ENCODE results near the gene CD2. TPM values are rescaled to one million over a fixed set of nuclear protein-coding genes. Genes with fewer than 3 reads are reported as not detected.

The CD2 gene
- total and polyA plus RNA-seq, 11 donors: 0.33 to 9.7 (median 0.61) TPM; not detected in 3

DNA sequence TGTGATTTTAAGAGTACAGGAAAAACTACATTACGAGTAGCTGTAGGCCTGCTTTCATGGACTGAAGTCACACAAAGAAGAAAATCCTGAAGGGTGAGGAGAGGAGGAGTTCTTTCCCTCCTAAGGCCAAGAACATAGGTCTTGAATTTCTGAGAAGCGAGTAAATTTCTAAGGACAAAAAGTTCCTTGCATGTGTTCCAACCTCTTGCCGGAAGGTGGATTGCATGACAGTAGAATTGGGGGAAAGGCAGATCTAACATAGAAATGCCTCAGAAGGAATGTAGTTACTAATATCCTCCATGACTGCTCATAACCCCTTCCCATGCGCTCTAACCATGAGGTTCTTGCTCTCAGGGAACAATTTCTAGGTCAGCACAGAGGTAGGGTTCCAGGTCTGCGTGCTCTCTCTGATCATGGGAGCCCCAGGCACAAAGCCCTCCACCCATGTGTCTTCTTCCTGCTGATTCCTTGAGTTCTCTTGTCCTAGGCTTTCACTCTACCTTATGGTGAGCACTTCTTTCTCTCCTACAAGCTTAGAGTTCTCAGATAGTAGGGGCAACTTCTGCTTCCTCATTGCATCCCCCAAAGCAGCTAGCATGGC, 13.7 kb downstream of the CD2 start:
- Histone ChIP-seq H3K27ac (peak overlapping the region in 1 of 12 donors; percentile 76), H3K36me3 (no peaks in the 10 kb centered on the region), H3K4me3 (no peak overlapping the region), H3K9me3 (no peaks in the 10 kb centered on the region), H3K27me3 (no peaks in the 10 kb centered on the region), H3K4me1 (peaks cover 0 to 66% (median 0%) of the 10 kb centered on the region in 12 donors)
- TF ChIP-seq CTCF (IDR thresholded peaks at IDR 0.05) (no peak), POLR2A (IDR thresholded peaks at IDR 0.05) (no peak)
- ATAC-seq (no peak), DNase-seq (no peak)
- 95 to 98% (median 96%) methylated on average over 5 of the region's 5 CpGs for WGBS, 4 donors
- intact Hi-C loops (cut with DNase I): loop anchor here in 1 of 10 donors (1.0 kb wide), 1 partner anchor 10 kb away; no protein-coding TSS in a partner anchor

- intact Hi-C loops (cut with DNase I): loop anchor here in 1 of 10 donors (1.0 kb wide), 1 partner anchor 10 kb away; no protein-coding TSS in a partner anchor
- Histone ChIP-seq H3K36me3 (no peaks in the 10 kb centered on the region), H3K4me3 (no peak overlapping the region), H3K27me3 (no peaks in the 10 kb centered on the region), H3K4me1 (peaks cover 0 to 59% (median 0%) of the 10 kb centered on the region in 12 donors), H3K27ac (peak overlapping the region in 1 of 12 donors; percentile 76), H3K9me3 (peaks cover 0 to 4% (median 0%) of the 10 kb centered on the region in 12 donors)
- TF ChIP-seq CTCF (IDR thresholded peaks at IDR 0.05): no peak
- no peak for TF ChIP-seq POLR2A (IDR thresholded peaks at IDR 0.05)
- ATAC-seq: no peak
- 88 to 90% (median 89%) methylated on average over 13 of the region's 13 CpGs for WGBS, 4 donors
- DNase-seq: no peak
Measured at GRCh38 chr1:116768416-116769103, 14.3 kb downstream of the CD2 start.

DNA sequence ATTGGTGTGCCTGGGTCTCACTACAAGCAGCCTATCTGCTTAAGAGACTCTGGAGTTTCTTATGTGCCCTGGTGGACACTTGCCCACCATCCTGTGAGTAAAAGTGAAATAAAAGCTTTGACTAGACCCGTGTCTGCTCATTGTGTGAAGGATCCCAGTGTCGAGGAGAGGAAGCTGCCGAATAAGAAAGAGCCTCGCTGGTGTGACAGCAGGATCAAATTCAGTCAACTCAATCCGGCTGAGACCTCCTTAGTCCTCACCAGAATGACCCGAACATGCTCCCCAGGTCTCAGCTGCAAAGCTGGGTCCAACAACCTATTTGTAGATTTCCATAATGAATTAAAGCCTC, 14.8 kb downstream of the CD2 start:
- WGBS, 4 donors: 76 to 83% (median 79%) methylated on average over 6 of the region's 6 CpGs
- no peaks in the 10 kb centered on the region for H3K36me3 ChIP-seq
- no peak for ATAC-seq
- peak overlapping the region in 1 of 12 donors; percentile 76 for H3K27ac ChIP-seq
- no peak overlapping the region for H3K4me3 ChIP-seq
- no peaks in the 10 kb centered on the region for H3K27me3 ChIP-seq
- H3K4me1 ChIP-seq: peaks cover 0 to 55% (median 0%) of the 10 kb centered on the region in 12 donors
- no peak for TF ChIP-seq POLR2A (IDR thresholded peaks at IDR 0.05)
- TF ChIP-seq CTCF (IDR thresholded peaks at IDR 0.05): no peak
- H3K9me3 ChIP-seq: peaks cover 0 to 8% (median 0%) of the 10 kb centered on the region in 12 donors
- intact Hi-C loops (cut with DNase I): no loop called here
- no peak for DNase-seq

GRCh38 chr1:116769561-116769977, 15.3 kb downstream of the CD2 start:
- 50 to 67% (median 59%) methylated on average over 1 of the region's 1 CpG for WGBS, 4 donors
- ATAC-seq: no peak
- H3K27me3 ChIP-seq: no peaks in the 10 kb centered on the region

More at GRCh38 chr1:116769561-116769977, 15.3 kb downstream of the CD2 start:
- Histone ChIP-seq H3K9me3 (peaks cover 0 to 8% (median 0%) of the 10 kb centered on the region in 12 donors), H3K4me3 (no peak overlapping the region), H3K4me1 (peaks cover 0 to 52% (median 0%) of the 10 kb centered on the region in 12 donors), H3K36me3 (no peaks in the 10 kb centered on the region), H3K27ac (peak overlapping the region in 1 of 12 donors; percentile 76)
- no peak for DNase-seq
- intact Hi-C loops (cut with DNase I): no loop called here
- no peak for TF ChIP-seq POLR2A (IDR thresholded peaks at IDR 0.05)
- no peak for TF ChIP-seq CTCF (IDR thresholded peaks at IDR 0.05)
